ENCODE data around the gene PTPN14.
"Not testable (repeated sequence)": the region's sequence is repeated elsewhere in the genome, so short reads cannot be mapped to it uniquely, and the experiment has no call there.

Gene PTPN14

GRCh38 chr1:214496126-214496525 lies 55.3 kb downstream of the PTPN14 start:
- no peak for DNase-seq
- no peak for TF ChIP-seq POLR2A (IDR thresholded peaks at IDR 0.05; ENCODE audit: low read length)
- no peak for TF ChIP-seq GATA1 (IDR thresholded peaks at IDR 0.05; ENCODE audit: low read depth, low read length)

- TF ChIP-seq POLR2A (IDR thresholded peaks at IDR 0.05; ENCODE audit: low read length) (no peak), GATA1 (IDR thresholded peaks at IDR 0.05; ENCODE audit: low read depth, low read length) (no peak)
- DNase-seq = no peak
These were observed 56.7 kb downstream of the PTPN14 start for GRCh38 chr1:214494706-214495105.

- not testable (repeated sequence) for DNase-seq
These were observed 57.2 kb downstream of the PTPN14 start for GRCh38 chr1:214494179-214494578.

- TF ChIP-seq POLR2A (IDR thresholded peaks at IDR 0.05; ENCODE audit: low read length) (no peak), GATA1 (IDR thresholded peaks at IDR 0.05; ENCODE audit: low read depth, low read length) (no peak)
- DNase-seq = no peak
These were observed 58.1 kb downstream of the PTPN14 start for GRCh38 chr1:214493126-214493796.

GRCh38 chr1:214492401-214493075 lies 58.9 kb downstream of the PTPN14 start:
- TF ChIP-seq POLR2A (IDR thresholded peaks at IDR 0.05; ENCODE audit: low read length) (no peak), GATA1 (IDR thresholded peaks at IDR 0.05; ENCODE audit: low read depth, low read length) (no peak)
- no peak for DNase-seq

- TF ChIP-seq POLR2A (IDR thresholded peaks at IDR 0.05; ENCODE audit: low read length) (no peak), GATA1 (IDR thresholded peaks at IDR 0.05; ENCODE audit: low read depth, low read length) (no peak)
- DNase-seq = no peak
These were observed 59.8 kb downstream of the PTPN14 start for GRCh38 chr1:214491468-214492146.

- TF ChIP-seq GATA1 (IDR thresholded peaks at IDR 0.05; ENCODE audit: low read depth, low read length) (no peak), POLR2A (IDR thresholded peaks at IDR 0.05; ENCODE audit: low read length) (no peak)
- DNase-seq = no peak
These were observed 66.3 kb downstream of the PTPN14 start for GRCh38 chr1:214485151-214485550.

GRCh38 chr1:214483180-214483579 lies 68.2 kb downstream of the PTPN14 start:
- DNase-seq = not testable (repeated sequence)

GRCh38 chr1:214481983-214482634 lies 69.3 kb downstream of the PTPN14 start:
- DNase-seq = not testable (repeated sequence)

- DNase-seq = no peak
- no peak for TF ChIP-seq POLR2A (IDR thresholded peaks at IDR 0.05; ENCODE audit: low read length)
These were observed 74.2 kb downstream of the PTPN14 start for GRCh38 chr1:214476986-214477870.

GRCh38 chr1:214476229-214476985 lies 75.0 kb downstream of the PTPN14 start:
- TF ChIP-seq GATA1 (IDR thresholded peaks at IDR 0.05; ENCODE audit: low read depth, low read length) (no peak), POLR2A (IDR thresholded peaks at IDR 0.05; ENCODE audit: low read length) (no peak)
- DNase-seq = no peak

GRCh38 chr1:214475746-214476145 lies 75.7 kb downstream of the PTPN14 start:
- no peak for DNase-seq
- TF ChIP-seq GATA1 (IDR thresholded peaks at IDR 0.05; ENCODE audit: low read depth, low read length) (no peak), POLR2A (IDR thresholded peaks at IDR 0.05; ENCODE audit: low read length) (no peak)

- TF ChIP-seq POLR2A (IDR thresholded peaks at IDR 0.05; ENCODE audit: low read length) = no peak
- TF ChIP-seq GATA1 (IDR thresholded peaks at IDR 0.05; ENCODE audit: low read depth, low read length) = no peak
- no peak for DNase-seq
These were observed 76.1 kb downstream of the PTPN14 start for GRCh38 chr1:214475331-214475730.
